Liver (tissue), 9 donors: ENCODE data around the gene INO80B. TPM values are rescaled to one million over a fixed set of nuclear protein-coding genes. Genes with fewer than 3 reads are reported as not detected.
"Not testable (repeated sequence)": the region's sequence is repeated elsewhere in the genome, so short reads cannot be mapped to it uniquely, and the experiment has no call there.

Source experiments
- DNase-seq: peaks from one replicate; pipeline ENCODE4 v3.0.0-alpha.2; 2017; ENCODE audit warnings: low spot score
- H3K27ac ChIP-seq, 2 donors: one replicate each; pipeline ENCODE4 v1.7.0; 2013; ENCODE audit warnings: inconsistent platforms in 2 of 2, low read length in 2 of 2, control low read depth in 1 of 2, low read depth in 1 of 2, mild to moderate bottlenecking in 1 of 2
- H3K27me3 ChIP-seq, 4 donors: one replicate each; pipeline versions ENCODE4 v1.6.1 to v1.7.0; 2013; ENCODE audit warnings: low read length in 3 of 4, inconsistent platforms in 1 of 4, mild to moderate bottlenecking in 1 of 4, moderate library complexity in 1 of 4; ENCODE audit not compliant: control insufficient read depth in 4 of 4, insufficient read depth in 4 of 4
- H3K36me3 ChIP-seq, 4 donors: one replicate each; pipeline versions ENCODE4 v1.6.1 to v1.7.0; 2013; ENCODE audit warnings: low read length in 3 of 4, mild to moderate bottlenecking in 3 of 4, low read depth in 1 of 4, moderate library complexity in 1 of 4; ENCODE audit not compliant: control insufficient read depth in 4 of 4, insufficient read depth in 3 of 4
- H3K4me1 ChIP-seq, 4 donors: one replicate each; pipeline versions ENCODE4 v1.6.1 to v1.7.0; 2013; ENCODE audit warnings: low read length in 3 of 4, mild to moderate bottlenecking in 3 of 4, moderate library complexity in 1 of 4; ENCODE audit not compliant: control insufficient read depth in 4 of 4, insufficient read depth in 4 of 4
- H3K4me3 ChIP-seq, 3 donors: one replicate each; pipeline versions ENCODE4 v1.6.1 to v1.7.0; 2013; ENCODE audit warnings: low read length in 3 of 3, control low read depth in 1 of 3, low read depth in 1 of 3, mild to moderate bottlenecking in 1 of 3
- H3K9ac ChIP-seq, 2 donors: one replicate each; pipeline ENCODE4 v1.7.0; 2013; ENCODE audit warnings: low read length in 2 of 2, mild to moderate bottlenecking in 2 of 2, moderate library complexity in 2 of 2, control low read depth in 1 of 2, low read depth in 1 of 2
- H3K9me3 ChIP-seq, 4 donors: one replicate each; pipeline versions ENCODE4 v1.6.1 to v1.7.0; 2013; ENCODE audit warnings: low read length in 3 of 4; ENCODE audit not compliant: control insufficient read depth in 4 of 4
- EGR1 ChIP-seq, 2 donors: IDR thresholded peaks; 2 replicates each; pipeline ENCODE4 v1.6.1; 2016 to 2018; ENCODE audit warnings: antibody characterized with exemption in 2 of 2, low read depth in 2 of 2
- FOXA1 ChIP-seq: IDR thresholded peaks from 2 replicates; pipeline ENCODE4 v1.6.1; 2016; ENCODE audit warnings: antibody characterized with exemption
- GABPA ChIP-seq, 2 donors: IDR thresholded peaks in 1 of 2; conservative IDR thresholded peaks in 1 of 2; 2 replicates each; pipeline ENCODE4 v1.6.1; 2016; ENCODE audit warnings: antibody characterized with exemption in 2 of 2, mild to moderate bottlenecking in 1 of 2, moderate library complexity in 1 of 2
- HNF4G ChIP-seq: IDR thresholded peaks from 2 replicates; pipeline ENCODE4 v1.6.1; 2016; ENCODE audit warnings: antibody characterized with exemption
- RAD21 ChIP-seq, 2 donors: IDR thresholded peaks; 2 replicates each; pipeline ENCODE4 v1.6.1; 2016; ENCODE audit warnings: antibody characterized with exemption in 2 of 2, mild to moderate bottlenecking in 2 of 2
- RXRA ChIP-seq, 2 donors: IDR thresholded peaks; 2 replicates each; pipeline ENCODE4 v1.6.1; 2017 to 2018; ENCODE audit warnings: antibody characterized with exemption in 2 of 2, mild to moderate bottlenecking in 1 of 2
- YY1 ChIP-seq: IDR thresholded peaks from 2 replicates; pipeline ENCODE4 v1.6.1; 2016; ENCODE audit warnings: antibody characterized with exemption, mild to moderate bottlenecking
- WGBS: extraction: QIAGEN DNeasy Blood & Tissue Kit; methylation state at CpG from one replicate; pipeline ENCODE4 v1.1.7; 2013; 5-methylcytosine and 5-hydroxymethylcytosine counted together
- polyA plus RNA-seq, 2 donors: library from polyadenylated mRNA; stranded (reverse) in 1 of 2; unstranded in 1 of 2; fragments of 200-250 nt in 1 of 2; fragments of >200 nt in 1 of 2; fragmentation: Nextera tagmentation in 1 of 2; extraction: Ambion mirVana in 1 of 2; gene quantifications; one replicate each; pipeline versions ENCODE4 v1.2.1 to v1.2.3, GENCODE V29; 2013 to 2015
- total RNA-seq, 2 donors: library from RNA; depleted of rRNA; stranded (reverse); fragments of >200 nt; gene quantifications; one replicate each; pipeline ENCODE4 v1.2.3, GENCODE V29; 2014
- TF ChIP-seq, protein P1 (sequence below): IDR thresholded peaks from 2 replicates; pipeline ENCODE4 v1.6.1; 2016; ENCODE audit warnings: antibody characterized with exemption, mild to moderate bottlenecking
- TF ChIP-seq, protein P2 (sequence below): IDR thresholded peaks from 2 replicates; pipeline ENCODE4 v1.6.1; 2016; ENCODE audit warnings: antibody characterized with exemption
- TF ChIP-seq, protein P3 (sequence below): fragments of 150-350 bp; IDR thresholded peaks from 2 replicates; pipeline ENCODE4 v1.5.1; 2017; ENCODE audit warnings: improper control_type of control experiment, low read depth, low read length; ENCODE audit not compliant: missing input control
- TF ChIP-seq, protein P4 (sequence below): IDR thresholded peaks from 2 replicates; pipeline ENCODE4 v1.6.1; 2016; ENCODE audit warnings: antibody characterized with exemption
- donor health status: healthy.
- donor health status: healthy.
- donor health status: healthy.
- donor health status: healthy.
- donor health status: healthy.

The INO80B gene
- total and polyA plus RNA-seq, 4 donors: 2.7 to 14.8 (median 10.5) TPM

DNA sequence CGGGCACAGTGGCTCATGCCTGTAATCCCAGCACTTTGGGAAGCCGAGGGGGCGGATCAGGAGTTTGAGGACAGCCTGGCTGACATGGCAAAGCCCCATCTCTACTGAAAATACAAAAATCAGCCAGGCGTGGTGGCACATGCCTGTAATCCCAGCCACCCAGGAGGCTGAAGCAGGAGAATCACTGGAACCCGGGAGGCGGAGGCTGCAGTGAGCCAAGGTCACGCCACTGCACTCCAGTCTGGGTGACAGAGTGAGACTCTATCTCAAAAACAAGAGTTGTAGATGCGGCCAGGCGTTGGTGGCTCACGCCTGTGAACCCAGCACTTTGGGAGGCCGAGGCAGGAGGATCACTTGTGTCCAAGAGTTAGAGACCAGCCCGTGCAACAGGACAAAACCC, 15.9 kb downstream of the INO80B start:
- H3K27ac ChIP-seq, H3K9me3 ChIP-seq, DNase-seq, H3K27me3 ChIP-seq, H3K4me3 ChIP-seq, H3K9ac ChIP-seq: not testable (repeated sequence)
- peaks cover 2 to 13% (median 12%) of the 10 kb centered on the region in 4 donors for H3K36me3 ChIP-seq
- 97% methylated on average over 12 of the region's 12 CpGs for WGBS
- peaks cover 8 to 23% (median 19%) of the 10 kb centered on the region in 4 donors for H3K4me1 ChIP-seq

DNA sequence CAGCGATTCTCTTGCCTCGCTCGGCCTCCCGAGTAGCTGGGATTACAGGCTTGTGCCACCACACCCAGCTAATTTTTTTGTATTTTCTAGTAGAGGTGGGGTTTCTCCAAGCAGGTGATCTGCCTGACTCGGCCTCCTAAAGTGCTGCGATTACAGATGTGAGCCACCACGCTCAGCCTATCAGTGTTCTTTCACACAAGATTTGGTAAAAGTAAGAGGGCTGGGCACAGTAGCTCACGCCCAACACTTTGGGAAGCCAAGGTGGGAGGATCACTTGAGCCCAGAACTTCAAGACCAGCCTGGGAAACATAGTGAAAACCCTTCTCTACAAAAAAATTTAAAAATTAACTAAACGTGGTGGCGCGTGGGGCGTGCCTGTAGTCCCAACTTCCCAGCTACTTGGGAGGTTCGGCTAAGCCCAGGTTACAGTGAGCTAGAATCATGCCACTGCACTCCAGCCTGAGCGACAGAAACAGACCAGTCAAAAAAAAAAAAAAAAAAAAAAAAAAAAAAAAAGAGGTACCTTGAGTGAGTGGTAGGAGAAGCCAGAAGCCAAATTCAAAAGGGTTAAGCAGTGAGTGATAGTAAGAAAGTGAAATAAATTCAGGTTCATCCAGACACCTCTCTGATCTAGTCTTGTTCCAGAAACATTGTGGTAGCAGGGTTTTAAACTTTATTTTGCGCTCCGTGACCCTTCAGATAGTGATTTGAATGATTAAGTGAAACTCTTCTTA, 16.6 kb downstream of the INO80B start:
- DNase-seq: no peak
- no peaks in the 10 kb centered on the region for H3K9me3 ChIP-seq

More for the DNA sequence above, 16.6 kb downstream of the INO80B start:
- TF ChIP-seq, protein P1, sequence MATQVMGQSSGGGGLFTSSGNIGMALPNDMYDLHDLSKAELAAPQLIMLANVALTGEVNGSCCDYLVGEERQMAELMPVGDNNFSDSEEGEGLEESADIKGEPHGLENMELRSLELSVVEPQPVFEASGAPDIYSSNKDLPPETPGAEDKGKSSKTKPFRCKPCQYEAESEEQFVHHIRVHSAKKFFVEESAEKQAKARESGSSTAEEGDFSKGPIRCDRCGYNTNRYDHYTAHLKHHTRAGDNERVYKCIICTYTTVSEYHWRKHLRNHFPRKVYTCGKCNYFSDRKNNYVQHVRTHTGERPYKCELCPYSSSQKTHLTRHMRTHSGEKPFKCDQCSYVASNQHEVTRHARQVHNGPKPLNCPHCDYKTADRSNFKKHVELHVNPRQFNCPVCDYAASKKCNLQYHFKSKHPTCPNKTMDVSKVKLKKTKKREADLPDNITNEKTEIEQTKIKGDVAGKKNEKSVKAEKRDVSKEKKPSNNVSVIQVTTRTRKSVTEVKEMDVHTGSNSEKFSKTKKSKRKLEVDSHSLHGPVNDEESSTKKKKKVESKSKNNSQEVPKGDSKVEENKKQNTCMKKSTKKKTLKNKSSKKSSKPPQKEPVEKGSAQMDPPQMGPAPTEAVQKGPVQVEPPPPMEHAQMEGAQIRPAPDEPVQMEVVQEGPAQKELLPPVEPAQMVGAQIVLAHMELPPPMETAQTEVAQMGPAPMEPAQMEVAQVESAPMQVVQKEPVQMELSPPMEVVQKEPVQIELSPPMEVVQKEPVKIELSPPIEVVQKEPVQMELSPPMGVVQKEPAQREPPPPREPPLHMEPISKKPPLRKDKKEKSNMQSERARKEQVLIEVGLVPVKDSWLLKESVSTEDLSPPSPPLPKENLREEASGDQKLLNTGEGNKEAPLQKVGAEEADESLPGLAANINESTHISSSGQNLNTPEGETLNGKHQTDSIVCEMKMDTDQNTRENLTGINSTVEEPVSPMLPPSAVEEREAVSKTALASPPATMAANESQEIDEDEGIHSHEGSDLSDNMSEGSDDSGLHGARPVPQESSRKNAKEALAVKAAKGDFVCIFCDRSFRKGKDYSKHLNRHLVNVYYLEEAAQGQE: no peak
- TF ChIP-seq RXRA (IDR thresholded peaks at IDR 0.05) (no peak), GABPA (IDR thresholded peaks at IDR 0.05 in 1 of 2, conservative IDR thresholded peaks at IDR 0.05 in 1 of 2) (no peak), HNF4G (no peak), YY1 (no peak), RAD21 (IDR thresholded peaks at IDR 0.05) (no peak), FOXA1 (no peak), EGR1 (IDR thresholded peaks at IDR 0.05; ENCODE audit: low read depth in 2 of 2) (no peak)
- TF ChIP-seq, protein P2, sequence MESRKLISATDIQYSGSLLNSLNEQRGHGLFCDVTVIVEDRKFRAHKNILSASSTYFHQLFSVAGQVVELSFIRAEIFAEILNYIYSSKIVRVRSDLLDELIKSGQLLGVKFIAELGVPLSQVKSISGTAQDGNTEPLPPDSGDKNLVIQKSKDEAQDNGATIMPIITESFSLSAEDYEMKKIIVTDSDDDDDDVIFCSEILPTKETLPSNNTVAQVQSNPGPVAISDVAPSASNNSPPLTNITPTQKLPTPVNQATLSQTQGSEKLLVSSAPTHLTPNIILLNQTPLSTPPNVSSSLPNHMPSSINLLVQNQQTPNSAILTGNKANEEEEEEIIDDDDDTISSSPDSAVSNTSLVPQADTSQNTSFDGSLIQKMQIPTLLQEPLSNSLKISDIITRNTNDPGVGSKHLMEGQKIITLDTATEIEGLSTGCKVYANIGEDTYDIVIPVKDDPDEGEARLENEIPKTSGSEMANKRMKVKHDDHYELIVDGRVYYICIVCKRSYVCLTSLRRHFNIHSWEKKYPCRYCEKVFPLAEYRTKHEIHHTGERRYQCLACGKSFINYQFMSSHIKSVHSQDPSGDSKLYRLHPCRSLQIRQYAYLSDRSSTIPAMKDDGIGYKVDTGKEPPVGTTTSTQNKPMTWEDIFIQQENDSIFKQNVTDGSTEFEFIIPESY: no peak
- TF ChIP-seq, protein P3, sequence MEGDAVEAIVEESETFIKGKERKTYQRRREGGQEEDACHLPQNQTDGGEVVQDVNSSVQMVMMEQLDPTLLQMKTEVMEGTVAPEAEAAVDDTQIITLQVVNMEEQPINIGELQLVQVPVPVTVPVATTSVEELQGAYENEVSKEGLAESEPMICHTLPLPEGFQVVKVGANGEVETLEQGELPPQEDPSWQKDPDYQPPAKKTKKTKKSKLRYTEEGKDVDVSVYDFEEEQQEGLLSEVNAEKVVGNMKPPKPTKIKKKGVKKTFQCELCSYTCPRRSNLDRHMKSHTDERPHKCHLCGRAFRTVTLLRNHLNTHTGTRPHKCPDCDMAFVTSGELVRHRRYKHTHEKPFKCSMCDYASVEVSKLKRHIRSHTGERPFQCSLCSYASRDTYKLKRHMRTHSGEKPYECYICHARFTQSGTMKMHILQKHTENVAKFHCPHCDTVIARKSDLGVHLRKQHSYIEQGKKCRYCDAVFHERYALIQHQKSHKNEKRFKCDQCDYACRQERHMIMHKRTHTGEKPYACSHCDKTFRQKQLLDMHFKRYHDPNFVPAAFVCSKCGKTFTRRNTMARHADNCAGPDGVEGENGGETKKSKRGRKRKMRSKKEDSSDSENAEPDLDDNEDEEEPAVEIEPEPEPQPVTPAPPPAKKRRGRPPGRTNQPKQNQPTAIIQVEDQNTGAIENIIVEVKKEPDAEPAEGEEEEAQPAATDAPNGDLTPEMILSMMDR: no peak
- TF ChIP-seq, protein P4, sequence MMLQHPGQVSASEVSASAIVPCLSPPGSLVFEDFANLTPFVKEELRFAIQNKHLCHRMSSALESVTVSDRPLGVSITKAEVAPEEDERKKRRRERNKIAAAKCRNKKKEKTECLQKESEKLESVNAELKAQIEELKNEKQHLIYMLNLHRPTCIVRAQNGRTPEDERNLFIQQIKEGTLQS: no peak
- WGBS: 32% methylated on average over 16 of the region's 16 CpGs
- no peaks in the 10 kb centered on the region for H3K27me3 ChIP-seq
- H3K4me1 ChIP-seq: peaks cover 8 to 19% (median 16%) of the 10 kb centered on the region in 4 donors
- H3K36me3 ChIP-seq: peaks cover 2 to 13% (median 12%) of the 10 kb centered on the region in 4 donors
- H3K27ac ChIP-seq: peak overlapping the region; percentile 88 to 96
- H3K4me3 ChIP-seq: peak overlapping the region; percentile 65 to 97 (median 87)
- peak overlapping the region; percentile 86 to 91 for H3K9ac ChIP-seq
